Spleen (tissue), 11 donors: Measurements from ENCODE around the gene ETF1. TPM values are rescaled to one million over a fixed set of nuclear protein-coding genes. Genes with fewer than 3 reads are reported as not detected.
A peak's percentile ranks its signal among the peaks of the same experiment; 100 is the strongest.

ENCODE experiments used
- DNase-seq: peaks from one replicate; pipeline ENCODE4 v3.0.0-alpha.2; 2020
- H3K27ac ChIP-seq, 8 donors: fragments of 200-600 bp; sonication (generic) in 7 of 8; 1 replicate in 4 of 8; 2 replicates in 4 of 8; pipeline versions ENCODE4 v1.5.0 to v1.8.0; 2016 to 2021; ENCODE audit warnings: inconsistent platforms in 4 of 8, mild to moderate bottlenecking in 4 of 8, moderate library complexity in 1 of 8
- H3K27me3 ChIP-seq, 7 donors: fragments of 200-600 bp; sonication (generic) in 6 of 7; replicated peaks in 1 of 7; 1 replicate in 4 of 7; 2 replicates in 3 of 7; pipeline versions ENCODE4 v1.5.0 to v1.8.0; 2016 to 2021; ENCODE audit warnings: inconsistent platforms in 3 of 7, mild to moderate bottlenecking in 1 of 7
- H3K36me3 ChIP-seq, 6 donors: fragments of 200-600 bp; sonication (generic) in 5 of 6; 1 replicate in 4 of 6; 2 replicates in 2 of 6; pipeline versions ENCODE4 v1.5.0 to v1.8.0; 2016 to 2021; ENCODE audit warnings: inconsistent platforms in 2 of 6
- H3K4me1 ChIP-seq, 6 donors: fragments of 200-600 bp; sonication (generic) in 5 of 6; 1 replicate in 3 of 6; 2 replicates in 3 of 6; pipeline versions ENCODE4 v1.5.0 to v1.8.0; 2016 to 2021; ENCODE audit warnings: inconsistent platforms in 3 of 6
- H3K4me3 ChIP-seq, 8 donors: fragments of 200-600 bp; sonication (generic) in 7 of 8; 1 replicate in 4 of 8; 2 replicates in 4 of 8; pipeline versions ENCODE4 v1.5.0 to v1.8.0; 2016 to 2021; ENCODE audit warnings: inconsistent platforms in 4 of 8, mild to moderate bottlenecking in 4 of 8, moderate library complexity in 2 of 8
- H3K9me3 ChIP-seq, 8 donors: fragments of 200-600 bp; sonication (generic) in 7 of 8; 1 replicate in 4 of 8; 2 replicates in 4 of 8; pipeline versions ENCODE4 v1.5.0 to v1.8.0; 2016 to 2021; ENCODE audit warnings: inconsistent platforms in 4 of 8
- POLR2A ChIP-seq, 3 donors: fragments of 450-650 bp; IDR thresholded peaks; one replicate each; pipeline ENCODE4 v1.5.1; 2017; ENCODE audit warnings: antibody characterized with exemption in 3 of 3, mild to moderate bottlenecking in 1 of 3
- POLR2AphosphoS5 ChIP-seq, 3 donors: sonication (generic); formaldehyde crosslinking; IDR thresholded peaks; one replicate each; pipeline ENCODE4 v1.5.1; 2017; ENCODE audit warnings: antibody characterized with exemption in 3 of 3
- WGBS, 5 donors: extraction: QIAGEN DNeasy Blood & Tissue Kit in 3 of 5; methylation state at CpG; one replicate each; pipeline versions ENCODE4 v1.1.5 to v1.1.7; 2013 to 2018; 5-methylcytosine and 5-hydroxymethylcytosine counted together
- intact Hi-C: fragments of 100-400 bp; cut with DNase I; formaldehyde crosslinking; loops from one replicate; pipeline ENCODE4 v1.15.0; 2023; ENCODE audit warnings: low total_unique reads
- polyA plus RNA-seq, 3 donors: library from polyadenylated mRNA; stranded (reverse); fragments of 200-250 nt; gene quantifications; one replicate each; pipeline ENCODE4 v1.2.1, GENCODE V29; 2013
- total RNA-seq, 7 donors: library from RNA; depleted of rRNA in 3 of 7; stranded (reverse); fragments of >200 nt in 3 of 7; fragmentation: NEBNext Ultra II Directional in 4 of 7; extraction: Animal tissue kit (Norgen Biotek cat#: 25700) in 4 of 7; gene quantifications; one replicate each; pipeline versions ENCODE4 v1.1.0 to v1.2.1, GENCODE V29; 2016 to 2021
- TF ChIP-seq, protein P1 (sequence below), 11 experiments: fragments of 200-600 bp in 7 of 11; fragments of 450-650 bp in 4 of 11; sonication (generic) in 4 of 11; IDR thresholded peaks in 8 of 11; conservative IDR thresholded peaks in 3 of 11; 1 replicate in 7 of 11; 2 replicates in 4 of 11; pipeline versions ENCODE4 v1.4.0 to v1.8.0; 2016 to 2021; ENCODE audit warnings: antibody characterized with exemption in 11 of 11, inconsistent platforms in 4 of 11, mild to moderate bottlenecking in 1 of 11
- donor health status: healthy with polysubstance abuse.
- donor health status: DM: no; HTN: no; CAD: no; lungs with moderate emphysema.
- donor health status: DM: no; HTN: no; CAD: no.
- donor health status: Bipolar disorder and iron deficiency.
- donor health status: healthy.
- donor health status: DM: no; HTN: no; CAD: no.
- donor health status: DM: yes; HTN: yes; CAD: no.

Gene ETF1
- total and polyA plus RNA-seq, 10 donors = 21.3 to 78.8 (median 54.0) TPM

DNA sequence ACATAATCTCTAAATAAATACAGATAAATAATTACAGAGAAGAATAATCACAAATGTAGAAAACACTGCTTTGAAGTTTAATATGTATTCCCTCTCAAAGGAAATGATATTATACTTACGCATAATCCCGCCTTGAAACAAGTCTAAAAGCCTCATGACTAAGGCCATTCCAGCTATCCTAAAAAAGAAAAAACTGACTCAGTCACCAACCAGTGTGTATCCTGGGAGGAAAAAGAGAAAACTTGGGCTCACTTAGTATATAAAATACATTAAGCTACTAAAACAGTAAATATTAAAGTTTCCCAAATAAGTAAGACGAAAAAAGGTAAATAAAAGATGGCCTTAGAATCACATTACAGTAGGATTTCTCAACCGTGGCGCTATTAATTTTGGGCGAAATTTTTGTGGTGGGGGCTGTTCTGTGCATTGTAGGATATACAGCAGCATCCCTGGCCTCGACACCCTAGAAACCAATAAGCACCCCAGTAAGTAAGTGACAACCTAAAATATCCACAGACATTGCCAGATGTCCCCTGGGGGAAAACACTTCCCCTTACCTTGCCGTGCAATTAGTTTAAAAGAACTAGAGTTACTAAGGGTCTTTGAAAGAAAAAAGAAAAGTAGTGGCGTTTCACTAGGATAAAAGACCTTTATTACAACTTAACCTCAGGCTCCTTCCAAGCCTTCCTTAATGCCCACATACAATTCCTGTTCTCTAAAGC is 31.1 kb upstream of the ETF1 start:
- no peak for DNase-seq
- Histone ChIP-seq H3K9me3 (no peaks in the 10 kb centered on the region), H3K27me3 (no peaks in the 10 kb centered on the region), H3K4me1 (peaks cover 11 to 66% (median 35%) of the 10 kb centered on the region in 6 donors), H3K27ac (peak overlapping the region; percentile 96 to 99 (median 99)), H3K4me3 (peak overlapping the region; percentile 73 to 99 (median 94)), H3K36me3 (peaks cover 2 to 48% (median 43%) of the 10 kb centered on the region in 6 donors)
- intact Hi-C loops = no loop called here
- TF ChIP-seq, protein P1, sequence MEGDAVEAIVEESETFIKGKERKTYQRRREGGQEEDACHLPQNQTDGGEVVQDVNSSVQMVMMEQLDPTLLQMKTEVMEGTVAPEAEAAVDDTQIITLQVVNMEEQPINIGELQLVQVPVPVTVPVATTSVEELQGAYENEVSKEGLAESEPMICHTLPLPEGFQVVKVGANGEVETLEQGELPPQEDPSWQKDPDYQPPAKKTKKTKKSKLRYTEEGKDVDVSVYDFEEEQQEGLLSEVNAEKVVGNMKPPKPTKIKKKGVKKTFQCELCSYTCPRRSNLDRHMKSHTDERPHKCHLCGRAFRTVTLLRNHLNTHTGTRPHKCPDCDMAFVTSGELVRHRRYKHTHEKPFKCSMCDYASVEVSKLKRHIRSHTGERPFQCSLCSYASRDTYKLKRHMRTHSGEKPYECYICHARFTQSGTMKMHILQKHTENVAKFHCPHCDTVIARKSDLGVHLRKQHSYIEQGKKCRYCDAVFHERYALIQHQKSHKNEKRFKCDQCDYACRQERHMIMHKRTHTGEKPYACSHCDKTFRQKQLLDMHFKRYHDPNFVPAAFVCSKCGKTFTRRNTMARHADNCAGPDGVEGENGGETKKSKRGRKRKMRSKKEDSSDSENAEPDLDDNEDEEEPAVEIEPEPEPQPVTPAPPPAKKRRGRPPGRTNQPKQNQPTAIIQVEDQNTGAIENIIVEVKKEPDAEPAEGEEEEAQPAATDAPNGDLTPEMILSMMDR (IDR thresholded peaks at IDR 0.05 in 8 of 11, conservative IDR thresholded peaks at IDR 0.05 in 3 of 11) = no peak
- TF ChIP-seq POLR2A (IDR thresholded peaks at IDR 0.05) = no peak
- TF ChIP-seq POLR2AphosphoS5 (IDR thresholded peaks at IDR 0.05) = no peak
- WGBS, 5 donors = 39 to 49% (median 43%) methylated on average over 9 of the region's 9 CpGs

GRCh38 chr5:138573223-138573622 is 30.2 kb upstream of the ETF1 start:
- H3K27ac ChIP-seq = no peak overlapping the region
- intact Hi-C loops = no loop called here
- peaks cover 11 to 72% (median 39%) of the 10 kb centered on the region in 6 donors for H3K4me1 ChIP-seq
- peaks cover 2 to 57% (median 52%) of the 10 kb centered on the region in 6 donors for H3K36me3 ChIP-seq
- no peaks in the 10 kb centered on the region for H3K27me3 ChIP-seq
- H3K4me3 ChIP-seq = no peak overlapping the region
- no peak for DNase-seq
- no peaks in the 10 kb centered on the region for H3K9me3 ChIP-seq
- TF ChIP-seq POLR2AphosphoS5 (IDR thresholded peaks at IDR 0.05) = no peak
- WGBS, 5 donors = 83 to 98% (median 87%) methylated on average over 5 to 8 of the region's 8 CpGs

DNA sequence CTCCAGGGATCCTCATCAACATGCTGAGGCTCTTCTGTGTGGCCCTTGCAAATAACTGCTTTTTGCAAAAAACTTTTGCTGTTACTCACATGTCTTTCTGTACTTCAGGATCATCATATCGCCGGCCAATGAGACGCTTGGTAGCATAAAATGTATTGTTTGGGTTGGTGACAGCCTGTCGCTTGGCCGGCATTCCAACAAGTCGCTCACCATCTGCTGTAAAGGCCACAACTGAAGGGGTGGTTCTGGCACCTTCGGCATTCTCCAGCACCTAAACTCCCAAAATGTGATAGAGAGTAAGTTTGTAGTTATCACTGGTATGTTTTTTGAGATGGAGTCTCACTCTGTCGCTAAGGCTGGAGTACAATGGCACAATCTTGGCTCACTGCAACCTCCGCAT is 27.8 kb upstream of the ETF1 start:
- H3K36me3 ChIP-seq = peaks cover 2 to 81% (median 75%) of the 10 kb centered on the region in 6 donors
- H3K27me3 ChIP-seq = no peaks in the 10 kb centered on the region
- intact Hi-C loops = no loop called here

GRCh38 chr5:138569782-138570181 is 26.7 kb upstream of the ETF1 start:
- Histone ChIP-seq H3K4me1 (peaks cover 9 to 99% (median 47%) of the 10 kb centered on the region in 6 donors), H3K9me3 (no peaks in the 10 kb centered on the region), H3K27ac (no peak overlapping the region), H3K27me3 (no peaks in the 10 kb centered on the region), H3K4me3 (no peak overlapping the region), H3K36me3 (peaks cover 2 to 91% (median 86%) of the 10 kb centered on the region in 6 donors)
- DNase-seq = no peak
- intact Hi-C loops = no loop called here
- 93 to 95% (median 94%) methylated on average over 7 of the region's 7 CpGs for WGBS, 5 donors
- TF ChIP-seq POLR2AphosphoS5 (IDR thresholded peaks at IDR 0.05) (no peak), POLR2A (IDR thresholded peaks at IDR 0.05) (no peak)
- TF ChIP-seq, protein P1 (IDR thresholded peaks at IDR 0.05 in 8 of 11, conservative IDR thresholded peaks at IDR 0.05 in 3 of 11) = no peak

More for the DNA sequence above, 27.8 kb upstream of the ETF1 start:
- TF ChIP-seq, protein P1 (IDR thresholded peaks at IDR 0.05 in 8 of 11, conservative IDR thresholded peaks at IDR 0.05 in 3 of 11) = no peak
- TF ChIP-seq POLR2A (IDR thresholded peaks at IDR 0.05) = no peak
- no peak for TF ChIP-seq POLR2AphosphoS5 (IDR thresholded peaks at IDR 0.05)
- DNase-seq = no peak
- Histone ChIP-seq H3K27ac (no peak overlapping the region), H3K4me3 (no peak overlapping the region), H3K9me3 (no peaks in the 10 kb centered on the region), H3K4me1 (peaks cover 9 to 89% (median 42%) of the 10 kb centered on the region in 6 donors)
- WGBS, 5 donors = 95 to 99% (median 98%) methylated on average over 9 of the region's 9 CpGs
